Thymus (tissue), 11 donors: ENCODE data around the gene MS4A18. TPM values are rescaled to one million over a fixed set of nuclear protein-coding genes. Genes with fewer than 3 reads are reported as not detected.

Source experiments
- DNase-seq, 9 donors: peaks; one replicate each; pipeline ENCODE4 v3.0.0-alpha.2; 2013; ENCODE audit warnings: low spot score in 9 of 9, low read depth in 6 of 9, missing footprints in 1 of 9
- H3K27ac ChIP-seq, 2 donors: one replicate each; pipeline ENCODE4 v1.5.1; 2013; ENCODE audit warnings: control low read depth in 1 of 2, low read depth in 1 of 2, low read length in 1 of 2, mild to moderate bottlenecking in 1 of 2, moderate library complexity in 1 of 2
- H3K27me3 ChIP-seq, 2 donors: one replicate each; pipeline ENCODE4 v1.5.1; 2013; ENCODE audit warnings: low read length in 1 of 2; ENCODE audit not compliant: control insufficient read depth in 2 of 2, insufficient read depth in 1 of 2
- H3K36me3 ChIP-seq, 2 donors: one replicate each; pipeline ENCODE4 v1.5.1; 2013; ENCODE audit warnings: low read length in 1 of 2, mild to moderate bottlenecking in 1 of 2, moderate library complexity in 1 of 2; ENCODE audit not compliant: control insufficient read depth in 2 of 2, insufficient read depth in 2 of 2
- H3K4me1 ChIP-seq, 2 donors: one replicate each; pipeline ENCODE4 v1.5.1; 2013; ENCODE audit warnings: low read length in 2 of 2; ENCODE audit not compliant: control insufficient read depth in 2 of 2, insufficient read depth in 2 of 2
- H3K4me3 ChIP-seq, 2 donors: one replicate each; pipeline ENCODE4 v1.5.1; 2013; ENCODE audit warnings: low read length in 2 of 2, control low read depth in 1 of 2, mild to moderate bottlenecking in 1 of 2
- H3K9me3 ChIP-seq, 2 donors: one replicate each; pipeline ENCODE4 v1.5.1; 2013; ENCODE audit warnings: low read length in 1 of 2, mild to moderate bottlenecking in 1 of 2; ENCODE audit not compliant: control insufficient read depth in 2 of 2, insufficient read depth in 1 of 2
- WGBS: extraction: QIAGEN DNeasy Blood & Tissue Kit; methylation state at CpG from one replicate; pipeline ENCODE4 v1.1.7; 2013; 5-methylcytosine and 5-hydroxymethylcytosine counted together
- polyA plus RNA-seq: library from polyadenylated mRNA; stranded (reverse); fragments of 200-250 nt; gene quantifications from one replicate; pipeline ENCODE4 v1.2.3, GENCODE V29; 2013
- total RNA-seq: library from RNA; stranded (reverse); fragments of 120-200 nt; gene quantifications from one replicate; pipeline ENCODE4 v1.2.4, GENCODE V29; 2013
- donor health status: healthy.

MS4A18 gene
- total and polyA plus RNA-seq, 2 donors: 0.07 TPM; not detected in 1

DNA sequence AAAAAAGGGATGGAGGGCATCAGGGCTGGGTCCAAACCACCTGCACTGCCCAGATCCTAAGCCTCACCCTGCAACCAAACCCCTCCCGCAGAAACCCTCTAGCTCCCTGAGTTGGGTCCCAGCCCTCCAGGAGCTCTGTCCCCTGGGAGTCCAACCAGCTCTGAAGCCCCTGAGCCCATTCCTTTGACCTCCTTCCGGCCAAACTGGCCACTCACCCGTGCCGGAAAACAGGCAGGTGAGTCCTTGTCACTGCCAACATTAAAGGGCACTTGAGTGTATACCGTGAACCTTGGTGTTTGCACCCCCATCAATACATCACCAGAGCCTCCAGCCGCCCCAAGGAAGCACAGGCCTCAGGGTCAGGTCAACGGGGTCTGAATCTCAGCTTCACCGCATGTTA, 43.7 kb downstream of the MS4A18 start:
- Histone ChIP-seq H3K36me3 (no peaks in the 10 kb centered on the region), H3K4me1 (peaks cover 0 to 8% of the 10 kb centered on the region in 2 donors), H3K4me3 (no peak overlapping the region), H3K9me3 (no peaks in the 10 kb centered on the region), H3K27ac (no peak overlapping the region), H3K27me3 (peaks cover 0 to 3% of the 10 kb centered on the region in 2 donors)
- 97% methylated on average over 8 of the region's 8 CpGs for WGBS
- DNase-seq: no peak

- Histone ChIP-seq H3K27me3 (peaks cover 0 to 3% of the 10 kb centered on the region in 2 donors), H3K9me3 (no peaks in the 10 kb centered on the region), H3K4me1 (peaks cover 0 to 9% of the 10 kb centered on the region in 2 donors), H3K27ac (no peak overlapping the region), H3K4me3 (no peak overlapping the region), H3K36me3 (no peaks in the 10 kb centered on the region)
- WGBS: 81% methylated on average over 4 of the region's 4 CpGs
- no peak for DNase-seq
These were observed 44.8 kb downstream of the MS4A18 start for GRCh38 chr11:60769273-60769672.

DNA sequence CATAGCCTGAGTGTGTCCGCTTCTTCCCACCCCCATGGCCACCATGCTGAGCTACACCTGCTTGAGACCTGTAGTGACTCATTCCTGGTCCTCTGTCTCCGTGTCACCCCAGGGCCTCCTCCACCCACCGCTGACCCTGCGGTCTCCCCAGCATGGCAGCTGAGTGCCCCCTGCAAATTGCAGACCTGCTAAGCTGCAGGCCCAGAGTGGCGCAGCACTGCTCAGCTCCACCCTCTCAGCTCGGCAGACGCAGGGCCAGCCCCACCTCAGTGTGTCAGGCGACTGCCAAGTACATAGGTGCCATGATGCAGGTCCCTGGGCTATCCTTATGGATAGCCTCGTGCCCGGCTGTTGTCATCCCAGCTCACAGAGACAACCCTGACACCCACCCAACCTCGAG, 45.3 kb downstream of the MS4A18 start:
- no peaks in the 10 kb centered on the region for H3K9me3 ChIP-seq
- DNase-seq: no peak
- WGBS: 96% methylated on average over 11 of the region's 11 CpGs
- H3K27ac ChIP-seq: no peak overlapping the region
- H3K4me3 ChIP-seq: no peak overlapping the region
- H3K36me3 ChIP-seq: no peaks in the 10 kb centered on the region
- H3K27me3 ChIP-seq: peaks cover 0 to 3% of the 10 kb centered on the region in 2 donors
- H3K4me1 ChIP-seq: peaks cover 0 to 9% of the 10 kb centered on the region in 2 donors

DNA sequence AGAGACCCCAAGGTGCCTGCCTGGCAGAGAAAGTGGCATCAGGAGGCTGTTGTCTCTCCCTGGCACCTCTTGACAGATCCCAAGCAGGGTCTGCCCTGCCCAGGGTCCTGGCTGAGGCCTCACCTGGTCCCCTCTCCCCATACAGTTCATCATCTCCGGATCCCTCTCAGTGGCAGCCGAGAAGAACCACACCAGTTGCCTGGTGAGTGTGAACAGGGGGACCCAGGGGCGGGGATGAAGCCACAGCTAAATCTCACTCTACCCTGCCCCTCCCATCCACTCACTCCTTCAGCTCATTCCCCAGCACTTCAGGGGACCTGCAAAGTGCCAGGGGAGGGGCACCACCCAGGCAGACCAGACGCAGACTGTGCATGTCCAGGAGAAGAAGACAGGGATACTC, 46.6 kb downstream of the MS4A18 start:
- 98% methylated on average over 4 of the region's 4 CpGs for WGBS
- no peaks in the 10 kb centered on the region for H3K36me3 ChIP-seq
- H3K27me3 ChIP-seq: peaks cover 0 to 3% of the 10 kb centered on the region in 2 donors
- no peak overlapping the region for H3K27ac ChIP-seq
- H3K4me1 ChIP-seq: peaks cover 0 to 16% of the 10 kb centered on the region in 2 donors
- no peak for DNase-seq
- H3K9me3 ChIP-seq: no peaks in the 10 kb centered on the region
- H3K4me3 ChIP-seq: no peak overlapping the region

DNA sequence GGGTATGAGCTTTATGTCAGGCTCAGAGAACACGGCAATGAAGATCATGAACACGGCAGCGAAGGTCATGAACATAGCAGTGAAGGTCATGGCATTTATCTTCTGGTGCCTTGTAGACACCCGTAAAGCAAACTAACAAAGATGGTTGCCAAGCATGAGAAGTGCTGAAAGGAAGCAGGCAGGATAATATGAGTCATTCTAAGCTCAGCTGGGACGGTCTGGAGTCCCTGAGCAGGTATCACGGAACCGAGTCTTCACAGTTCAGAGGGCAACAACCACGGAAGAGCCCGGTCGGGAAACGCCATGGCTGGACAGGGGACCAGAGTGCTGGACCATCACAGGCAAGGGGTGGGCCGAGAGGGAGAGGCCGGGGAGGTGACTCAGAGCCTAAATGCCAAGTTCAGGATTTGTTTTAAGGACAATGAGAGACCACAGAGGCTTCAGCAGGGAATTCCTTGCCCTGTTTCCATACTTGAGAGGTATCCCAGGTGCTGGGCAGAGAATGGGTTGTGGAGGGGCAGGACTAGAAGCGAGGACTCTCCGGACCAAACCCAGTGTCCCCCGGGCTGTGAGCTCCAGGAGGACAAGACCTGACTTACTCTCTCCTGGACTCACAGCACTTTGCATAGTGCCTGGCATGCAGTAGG, 47.5 kb downstream of the MS4A18 start:
- DNase-seq: no peak
- no peaks in the 10 kb centered on the region for H3K36me3 ChIP-seq
- 94% methylated on average over 16 of the region's 16 CpGs for WGBS
- H3K4me1 ChIP-seq: peaks cover 0 to 17% of the 10 kb centered on the region in 2 donors
- peaks cover 0 to 3% of the 10 kb centered on the region in 2 donors for H3K27me3 ChIP-seq
- no peak overlapping the region for H3K27ac ChIP-seq
- H3K9me3 ChIP-seq: no peaks in the 10 kb centered on the region
- H3K4me3 ChIP-seq: no peak overlapping the region

- peak in 1 of 9 donors; percentile 21 for DNase-seq
- peaks cover 0 to 17% of the 10 kb centered on the region in 2 donors for H3K4me1 ChIP-seq
- H3K27ac ChIP-seq: no peak overlapping the region
- no peaks in the 10 kb centered on the region for H3K36me3 ChIP-seq
- 94% methylated on average over 8 of the region's 8 CpGs for WGBS
- no peaks in the 10 kb centered on the region for H3K9me3 ChIP-seq
- H3K27me3 ChIP-seq: no peaks in the 10 kb centered on the region
- no peak overlapping the region for H3K4me3 ChIP-seq
These were observed 48.1 kb downstream of the MS4A18 start for GRCh38 chr11:60772666-60773065.

GRCh38 chr11:60774726-60775125, 50.2 kb downstream of the MS4A18 start:
- no peaks in the 10 kb centered on the region for H3K27me3 ChIP-seq
- 93% methylated on average over 13 of the region's 13 CpGs for WGBS
- H3K4me3 ChIP-seq: no peak overlapping the region
- no peak overlapping the region for H3K27ac ChIP-seq
- DNase-seq: no peak
- H3K36me3 ChIP-seq: no peaks in the 10 kb centered on the region
- H3K9me3 ChIP-seq: no peaks in the 10 kb centered on the region
- peaks cover 0 to 17% of the 10 kb centered on the region in 2 donors for H3K4me1 ChIP-seq

GRCh38 chr11:60775420-60775961, 51.0 kb downstream of the MS4A18 start:
- WGBS: 18% methylated on average over 15 of the region's 15 CpGs
- Histone ChIP-seq H3K27ac (no peak overlapping the region), H3K4me3 (no peak overlapping the region), H3K4me1 (peaks cover 0 to 17% of the 10 kb centered on the region in 2 donors), H3K9me3 (no peaks in the 10 kb centered on the region), H3K36me3 (no peaks in the 10 kb centered on the region), H3K27me3 (peaks cover 0 to 3% of the 10 kb centered on the region in 2 donors)
- DNase-seq: peak; percentile 75 to 97 (median 93)

- WGBS: 96% methylated on average over 4 of the region's 4 CpGs
- H3K9me3 ChIP-seq: no peaks in the 10 kb centered on the region
- H3K36me3 ChIP-seq: no peaks in the 10 kb centered on the region
- no peak overlapping the region for H3K27ac ChIP-seq
- H3K4me3 ChIP-seq: no peak overlapping the region
- H3K27me3 ChIP-seq: peaks cover 0 to 3% of the 10 kb centered on the region in 2 donors
- DNase-seq: no peak
- peaks cover 0 to 17% of the 10 kb centered on the region in 2 donors for H3K4me1 ChIP-seq
These were observed 51.6 kb downstream of the MS4A18 start for GRCh38 chr11:60776167-60776566.
